ENCODE results near the gene HDAC9. TPM values are rescaled to one million over a fixed set of nuclear protein-coding genes. Genes with fewer than 3 reads are reported as not detected.

The HDAC9 gene
- total RNA-seq, 1 experiment from 2014 or later = 159 TPM

- CTCF ChIA-PET = interaction anchor here (0.6 to 0.8 kb wide), 2 partner anchors 12 to 931 kb away, joined by 3 to 8 read pairs; no protein-coding TSS in a partner anchor
- intact Hi-C loops (cut with micrococcal nuclease; ENCODE audit: unreplicated experiment) = no loop called here
- Mint-ChIP-seq H3K9me3 (ENCODE audit: low read depth, unreplicated experiment) (peaks cover 4% of the 10 kb centered on the region), H3K36me3 (ENCODE audit: insufficient read depth, unreplicated experiment) (no peaks in the 10 kb centered on the region), H3K27me3 (ENCODE audit: unreplicated experiment) (no peaks in the 10 kb centered on the region), H3K4me1 (ENCODE audit: low read depth, unreplicated experiment) (no peaks in the 10 kb centered on the region), H3K4me3 (ENCODE audit: low read depth, unreplicated experiment) (no peak overlapping the region), H3K27ac (ENCODE audit: unreplicated experiment) (no peak overlapping the region)
- TF ChIP-seq, protein P1, sequence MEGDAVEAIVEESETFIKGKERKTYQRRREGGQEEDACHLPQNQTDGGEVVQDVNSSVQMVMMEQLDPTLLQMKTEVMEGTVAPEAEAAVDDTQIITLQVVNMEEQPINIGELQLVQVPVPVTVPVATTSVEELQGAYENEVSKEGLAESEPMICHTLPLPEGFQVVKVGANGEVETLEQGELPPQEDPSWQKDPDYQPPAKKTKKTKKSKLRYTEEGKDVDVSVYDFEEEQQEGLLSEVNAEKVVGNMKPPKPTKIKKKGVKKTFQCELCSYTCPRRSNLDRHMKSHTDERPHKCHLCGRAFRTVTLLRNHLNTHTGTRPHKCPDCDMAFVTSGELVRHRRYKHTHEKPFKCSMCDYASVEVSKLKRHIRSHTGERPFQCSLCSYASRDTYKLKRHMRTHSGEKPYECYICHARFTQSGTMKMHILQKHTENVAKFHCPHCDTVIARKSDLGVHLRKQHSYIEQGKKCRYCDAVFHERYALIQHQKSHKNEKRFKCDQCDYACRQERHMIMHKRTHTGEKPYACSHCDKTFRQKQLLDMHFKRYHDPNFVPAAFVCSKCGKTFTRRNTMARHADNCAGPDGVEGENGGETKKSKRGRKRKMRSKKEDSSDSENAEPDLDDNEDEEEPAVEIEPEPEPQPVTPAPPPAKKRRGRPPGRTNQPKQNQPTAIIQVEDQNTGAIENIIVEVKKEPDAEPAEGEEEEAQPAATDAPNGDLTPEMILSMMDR (IDR thresholded peaks at IDR 0.05; ENCODE audit: unreplicated experiment) = peak; percentile 18
- DNase-seq = no peak
- no TSS peak for BruUV-seq (replicated peaks)
Observed at GRCh38 chr7:18906901-18907300, 411.4 kb downstream of the HDAC9 start.

DNA sequence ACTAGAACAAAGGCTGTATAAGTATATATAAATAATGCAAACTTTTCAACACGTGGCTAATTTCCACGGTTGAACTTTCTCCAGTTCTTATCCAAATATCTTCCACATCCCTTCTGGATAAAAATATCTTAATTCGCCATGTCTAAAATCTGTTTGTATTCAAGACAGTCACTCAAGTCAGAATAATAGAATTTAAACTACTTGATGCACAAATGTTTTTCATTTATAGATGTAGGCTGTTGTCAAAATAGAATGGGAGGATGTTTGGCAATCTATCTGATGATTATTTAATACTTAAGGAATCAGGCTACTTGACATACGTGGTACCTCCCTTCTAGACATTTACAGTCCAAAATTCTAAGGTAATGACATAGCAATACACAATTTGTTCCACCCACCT, 417.6 kb downstream of the HDAC9 start:
- CTCF ChIA-PET = no interaction called here
- Mint-ChIP-seq H3K4me3 (ENCODE audit: low read depth, unreplicated experiment) (no peak overlapping the region), H3K9me3 (ENCODE audit: low read depth, unreplicated experiment) (peaks cover 4% of the 10 kb centered on the region), H3K36me3 (ENCODE audit: insufficient read depth, unreplicated experiment) (no peaks in the 10 kb centered on the region), H3K4me1 (ENCODE audit: low read depth, unreplicated experiment) (no peaks in the 10 kb centered on the region), H3K27me3 (ENCODE audit: unreplicated experiment) (no peaks in the 10 kb centered on the region), H3K27ac (ENCODE audit: unreplicated experiment) (no peak overlapping the region)
- TF ChIP-seq, protein P1 (IDR thresholded peaks at IDR 0.05; ENCODE audit: unreplicated experiment) = no peak
- no TSS peak for BruUV-seq (replicated peaks)
- DNase-seq = no peak
- intact Hi-C loops (cut with micrococcal nuclease; ENCODE audit: unreplicated experiment) = no loop called here

GRCh38 chr7:18916826-18917225, 421.3 kb downstream of the HDAC9 start:
- TF ChIP-seq, protein P1 (IDR thresholded peaks at IDR 0.05; ENCODE audit: unreplicated experiment) = no peak
- H3K4me1 Mint-ChIP-seq (ENCODE audit: low read depth, unreplicated experiment) = no peaks in the 10 kb centered on the region
- H3K27ac Mint-ChIP-seq (ENCODE audit: unreplicated experiment) = no peak overlapping the region
- peaks cover 2% of the 10 kb centered on the region for H3K9me3 Mint-ChIP-seq (ENCODE audit: low read depth, unreplicated experiment)
- no peak for DNase-seq
- H3K4me3 Mint-ChIP-seq (ENCODE audit: low read depth, unreplicated experiment) = no peak overlapping the region
- CTCF ChIA-PET = no interaction called here
- no peaks in the 10 kb centered on the region for H3K36me3 Mint-ChIP-seq (ENCODE audit: insufficient read depth, unreplicated experiment)
- no peaks in the 10 kb centered on the region for H3K27me3 Mint-ChIP-seq (ENCODE audit: unreplicated experiment)
- no TSS peak for BruUV-seq (replicated peaks)
- intact Hi-C loops (cut with micrococcal nuclease; ENCODE audit: unreplicated experiment) = no loop called here

- Mint-ChIP-seq H3K4me3 (ENCODE audit: low read depth, unreplicated experiment) (no peak overlapping the region), H3K9me3 (ENCODE audit: low read depth, unreplicated experiment) (no peaks in the 10 kb centered on the region), H3K27me3 (ENCODE audit: unreplicated experiment) (no peaks in the 10 kb centered on the region), H3K36me3 (ENCODE audit: insufficient read depth, unreplicated experiment) (no peaks in the 10 kb centered on the region), H3K4me1 (ENCODE audit: low read depth, unreplicated experiment) (no peaks in the 10 kb centered on the region), H3K27ac (ENCODE audit: unreplicated experiment) (no peak overlapping the region)
- no TSS peak for BruUV-seq (replicated peaks)
- DNase-seq = no peak
- intact Hi-C loops (cut with micrococcal nuclease; ENCODE audit: unreplicated experiment) = no loop called here
- CTCF ChIA-PET = no interaction called here
- TF ChIP-seq, protein P1 (IDR thresholded peaks at IDR 0.05; ENCODE audit: unreplicated experiment) = no peak
Observed at GRCh38 chr7:18927134-18927533, 431.6 kb downstream of the HDAC9 start.

Measured in Calu3 (cell line).